Dermis blood vessel endothelial cell (primary cell): ENCODE measurements around the gene GPER1. TPM values are rescaled to one million over a fixed set of nuclear protein-coding genes. Genes with fewer than 3 reads are reported as not detected.

ENCODE experiments used
- DNase-seq: peaks from one replicate; pipeline ENCODE4 v3.0.0; 2010
- total RNA-seq: library from RNA; depleted of rRNA; stranded (reverse); fragments of >200 nt; gene quantifications from 2 replicates; pipeline ENCODE4 v1.2.3, GENCODE V29; 2014

Gene GPER1
- total RNA-seq, 1 donor from 2014 or later = 1.0 TPM

DNA sequence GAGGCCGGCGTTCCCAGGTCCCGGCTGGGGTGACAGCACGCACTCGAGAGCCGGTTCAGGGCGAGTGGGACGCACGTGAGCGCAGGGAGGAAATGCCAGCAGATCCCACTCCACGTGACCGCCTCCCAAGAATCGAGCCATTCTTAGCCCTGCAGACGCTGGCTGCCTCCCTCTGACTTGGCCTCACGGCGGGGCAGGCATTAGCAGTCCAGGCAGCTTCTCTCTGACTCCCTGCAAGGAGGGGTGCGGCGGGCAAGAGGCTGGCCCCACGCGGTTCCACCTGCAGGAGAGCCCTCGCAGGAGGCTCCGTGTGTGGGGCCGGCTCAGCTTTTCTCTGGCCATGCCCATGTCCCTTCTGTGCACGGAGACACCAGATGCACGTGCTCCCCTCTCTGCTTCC, 33.5 kb upstream of the GPER1 start:
- no peak for DNase-seq

DNA sequence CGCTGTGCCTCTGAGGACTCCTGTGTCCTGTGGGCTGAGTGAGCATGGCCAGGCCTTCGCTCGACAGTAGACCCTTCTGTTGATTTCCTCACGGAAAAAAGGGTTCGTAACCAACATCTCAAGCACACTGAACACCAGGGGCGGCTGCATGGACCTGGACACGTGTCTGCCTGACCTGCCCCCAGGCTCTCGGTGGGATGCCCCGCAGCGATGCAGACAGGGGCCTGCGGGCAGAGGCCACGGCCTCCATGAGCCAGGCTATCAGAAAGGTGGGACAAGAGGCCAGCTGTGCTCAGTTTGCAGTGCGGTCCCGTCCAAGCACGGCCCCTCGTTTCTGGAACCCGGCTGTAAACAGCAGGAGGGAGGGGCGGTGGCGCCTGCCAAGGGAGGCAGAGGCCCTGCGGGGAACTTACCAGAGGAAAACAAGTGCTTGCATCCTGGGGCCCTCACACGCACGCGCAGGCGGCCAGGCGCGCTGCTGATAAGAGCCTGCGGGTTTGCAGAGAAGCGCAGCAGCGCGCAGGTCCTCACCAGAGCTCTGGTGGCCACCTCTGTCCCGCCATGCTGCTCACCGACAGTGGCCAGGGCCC, 33.0 kb upstream of the GPER1 start:
- peak; percentile 75 for DNase-seq

- no peak for DNase-seq
Measured at GRCh38 chr7:1055491-1055955, 32.4 kb upstream of the GPER1 start.

- peak; percentile 86 for DNase-seq
Measured at GRCh38 chr7:1055956-1056784, 31.7 kb upstream of the GPER1 start.

DNA sequence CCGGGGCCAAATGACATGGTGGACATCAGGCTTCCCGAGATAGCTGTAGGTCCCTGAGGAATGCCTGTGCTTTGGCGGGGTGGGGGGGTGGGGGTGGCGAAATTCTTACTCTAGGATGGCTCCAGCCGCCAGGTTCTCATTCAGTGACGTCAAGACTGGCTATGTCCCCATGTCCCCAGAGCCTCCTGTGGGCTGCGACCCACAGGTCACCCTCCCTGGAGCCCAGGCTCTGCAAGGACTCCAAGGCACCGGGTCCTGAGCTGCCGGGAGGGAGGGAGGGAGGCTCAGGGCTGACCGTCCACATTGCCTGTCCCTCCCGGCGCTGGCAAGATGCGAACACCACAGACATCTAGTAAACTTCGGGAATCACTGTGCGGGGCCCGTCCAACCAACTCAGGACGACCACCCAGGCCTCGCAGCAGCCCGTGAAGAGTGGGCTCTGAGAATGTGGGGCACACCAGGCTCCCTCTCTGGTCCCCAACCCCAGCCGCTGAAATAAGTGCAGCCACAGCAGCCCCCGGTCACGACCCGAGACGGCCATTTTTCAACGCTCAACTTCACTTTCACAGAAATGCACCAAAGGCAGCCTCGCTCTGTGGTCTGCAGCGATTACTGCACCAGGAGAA, 31.0 kb upstream of the GPER1 start:
- no peak for DNase-seq

GRCh38 chr7:1057416-1058291, 30.3 kb upstream of the GPER1 start:
- no peak for DNase-seq

- DNase-seq = no peak
Measured at GRCh38 chr7:1058311-1058710, 29.6 kb upstream of the GPER1 start.

- DNase-seq = no peak
Measured at GRCh38 chr7:1058821-1059199, 29.1 kb upstream of the GPER1 start.

GRCh38 chr7:1059200-1060091, 28.5 kb upstream of the GPER1 start:
- peak; percentile 66 for DNase-seq

DNA sequence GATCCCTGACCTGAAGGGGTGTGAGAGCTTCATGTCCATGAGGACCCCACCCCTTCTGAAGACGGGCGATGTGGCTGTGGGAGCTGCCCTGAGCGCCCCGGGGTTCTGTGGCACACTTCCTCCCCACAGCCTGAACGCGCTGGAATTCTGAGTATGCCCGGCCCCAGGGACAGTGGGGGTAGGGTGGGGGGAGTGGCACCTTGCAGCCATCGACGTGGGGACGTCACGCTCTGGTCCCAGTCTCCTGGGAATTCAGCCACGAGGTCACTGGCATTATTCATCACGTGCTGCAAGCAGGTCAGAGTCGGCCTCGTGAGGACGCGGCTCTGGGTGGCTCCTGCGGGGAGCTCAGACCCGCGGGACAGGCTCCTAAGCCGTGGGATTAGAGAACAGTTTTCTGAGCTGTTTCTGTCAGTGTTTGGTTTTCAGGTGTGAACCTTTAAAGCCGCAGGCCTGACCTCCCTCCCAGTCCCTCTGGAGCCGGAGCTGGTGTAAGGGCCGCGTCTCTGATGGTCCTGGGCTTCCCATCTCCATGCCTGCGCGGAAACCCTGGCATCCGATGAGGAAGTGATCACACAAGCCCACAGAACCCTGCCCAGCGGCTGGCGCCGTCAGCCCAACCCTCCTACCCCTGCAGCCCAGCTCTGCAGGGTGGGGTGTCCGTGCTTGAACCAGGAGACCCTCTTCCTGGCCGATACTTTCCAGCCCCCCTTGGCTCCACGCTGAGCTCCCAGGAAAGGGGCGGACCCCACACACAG, 27.4 kb upstream of the GPER1 start:
- DNase-seq = peak; percentile 84

DNA sequence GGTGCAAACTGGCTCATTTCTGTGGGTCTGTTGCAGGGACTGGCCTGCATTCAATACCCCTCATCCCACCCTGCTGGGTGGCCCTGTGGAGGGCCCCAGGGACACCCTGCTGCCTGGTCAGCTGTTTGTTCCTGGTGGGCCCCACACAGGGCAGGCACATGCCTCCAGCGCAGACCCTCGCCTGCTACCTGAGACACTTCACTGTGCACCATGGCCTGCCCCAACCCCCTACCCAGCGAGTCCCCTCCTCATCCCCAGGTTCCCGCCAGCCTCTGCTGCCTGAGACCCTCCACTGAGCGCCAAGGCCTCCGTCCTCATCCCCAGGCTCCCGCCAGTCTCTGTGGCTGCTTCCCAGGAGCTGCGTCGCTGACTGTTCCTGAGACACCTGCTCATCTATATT, 26.7 kb upstream of the GPER1 start:
- no peak for DNase-seq

- no peak for DNase-seq
Measured at GRCh38 chr7:1062296-1063294, 25.3 kb upstream of the GPER1 start.

DNA sequence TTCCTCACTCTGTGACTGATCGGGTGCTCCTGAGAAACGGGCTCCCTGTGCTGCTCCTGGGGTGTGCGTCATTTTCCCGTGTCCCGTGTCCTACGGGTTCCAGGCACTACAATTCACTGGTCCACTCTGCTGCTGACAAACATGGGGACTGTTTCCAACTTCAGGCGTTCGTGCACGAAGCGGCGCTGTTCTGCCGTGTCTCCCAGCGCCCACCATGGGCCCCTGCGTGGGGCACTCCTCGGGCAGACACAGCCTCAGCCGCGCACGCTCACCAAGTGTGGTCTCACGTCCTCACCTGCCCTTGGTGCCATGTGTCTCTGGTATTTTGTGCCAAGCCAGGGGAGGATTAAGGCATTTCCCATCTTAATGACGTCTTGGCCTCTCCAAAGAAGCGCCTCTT, 24.6 kb upstream of the GPER1 start:
- no peak for DNase-seq

DNA sequence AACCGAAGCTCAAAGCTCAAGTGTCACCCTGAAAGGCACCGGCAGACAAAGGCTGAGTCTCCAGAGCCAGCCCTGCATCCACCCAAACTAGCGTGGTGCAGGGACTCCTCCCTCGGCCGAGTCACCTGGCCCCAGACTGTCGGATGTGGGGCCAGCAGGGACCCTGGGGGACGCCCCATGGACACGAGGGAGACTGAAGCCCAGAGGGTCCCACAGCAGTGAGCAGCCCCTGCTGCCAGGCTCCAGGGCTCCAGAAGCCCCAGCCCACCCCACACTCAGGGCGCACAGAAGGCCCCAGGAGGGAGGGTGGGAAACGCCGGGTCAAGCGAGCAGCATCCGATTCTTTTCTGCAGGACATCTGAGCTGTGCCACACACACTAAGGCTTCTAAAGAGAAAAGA, 23.3 kb upstream of the GPER1 start:
- no peak for DNase-seq

DNA sequence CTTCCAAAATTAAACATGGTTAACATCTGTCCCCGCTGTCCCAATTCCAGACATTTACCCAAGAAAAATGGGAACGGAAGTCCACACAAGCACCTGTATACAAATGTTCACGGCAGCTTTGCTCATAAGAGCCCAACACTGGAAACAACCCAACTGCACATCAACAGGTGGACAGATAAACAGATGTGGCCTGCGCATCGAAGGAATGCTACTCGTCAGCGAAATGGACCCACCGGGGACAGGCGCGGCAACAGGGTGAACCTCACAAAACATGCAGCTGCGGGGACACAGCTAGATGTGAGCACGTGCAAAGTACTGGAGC, 22.7 kb upstream of the GPER1 start:
- DNase-seq = no peak

DNA sequence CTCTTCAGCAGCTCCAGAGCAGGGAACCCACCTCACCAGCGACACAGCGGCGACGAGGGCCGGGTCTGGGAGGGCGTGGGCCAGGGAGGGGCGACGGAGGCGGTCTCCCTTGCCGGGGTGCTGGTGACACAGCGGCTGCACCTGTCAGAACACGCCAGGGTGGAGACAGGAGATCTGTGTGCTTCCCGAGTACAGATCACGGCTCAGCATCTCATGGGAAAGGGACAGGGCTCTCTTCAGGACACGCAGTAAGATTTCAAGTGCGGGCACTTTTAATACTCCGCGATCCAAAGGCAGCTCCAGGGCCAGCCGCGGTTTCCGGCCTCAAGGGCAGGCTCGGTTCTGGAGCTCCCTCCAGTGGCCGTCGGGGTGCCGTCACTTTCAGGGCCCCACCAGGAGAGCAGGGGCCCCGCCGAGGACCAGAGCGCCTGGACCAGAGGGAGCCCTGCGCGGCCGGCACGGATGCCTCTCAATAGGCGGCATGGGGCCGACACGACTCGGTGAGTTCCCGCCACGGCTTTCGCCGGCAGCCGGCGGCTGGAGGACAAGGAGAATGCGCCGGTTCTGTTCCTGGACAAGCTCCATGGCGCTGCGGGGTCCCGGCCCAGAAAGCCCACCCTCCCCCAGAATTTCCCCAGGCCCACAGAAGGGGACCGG, 22.2 kb upstream of the GPER1 start:
- DNase-seq = peak; percentile 87

DNA sequence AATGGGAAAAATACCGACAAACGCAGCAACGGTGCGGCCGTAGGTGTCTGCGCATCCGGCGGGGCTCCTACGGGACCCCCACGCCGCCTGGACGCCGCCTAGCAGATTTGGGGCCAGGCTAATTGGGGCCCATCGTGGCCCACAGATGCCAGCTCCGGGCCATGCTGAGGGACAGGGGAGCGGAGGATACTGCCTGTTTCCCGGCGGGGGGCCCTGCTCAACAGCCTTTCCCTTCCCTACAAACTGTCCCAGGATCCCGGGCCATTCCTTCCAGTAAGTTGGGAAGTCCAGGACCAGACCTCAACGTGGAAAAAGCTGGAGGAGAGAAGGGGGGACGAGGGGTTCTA, 21.7 kb upstream of the GPER1 start:
- DNase-seq = no peak

DNA sequence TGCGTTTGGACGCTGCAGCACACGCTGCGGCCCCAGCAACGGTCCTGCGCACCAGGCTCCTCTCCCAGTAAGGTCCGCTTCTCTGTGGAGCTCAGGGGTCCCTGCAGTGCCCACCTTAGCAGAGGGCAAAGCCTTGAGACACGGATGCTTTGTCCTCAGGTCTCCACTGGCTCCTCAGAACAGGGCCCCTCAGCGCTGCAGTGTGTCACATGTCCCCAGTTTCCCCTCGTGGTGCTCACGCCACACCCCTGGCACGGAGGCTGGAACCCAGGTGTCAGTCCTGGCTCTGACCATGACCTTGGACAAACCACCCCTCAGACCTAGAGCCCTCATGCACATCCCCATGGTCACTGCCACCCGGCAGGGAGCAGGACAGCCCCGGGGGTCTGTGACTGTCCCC, 19.9 kb upstream of the GPER1 start:
- DNase-seq = no peak

DNA sequence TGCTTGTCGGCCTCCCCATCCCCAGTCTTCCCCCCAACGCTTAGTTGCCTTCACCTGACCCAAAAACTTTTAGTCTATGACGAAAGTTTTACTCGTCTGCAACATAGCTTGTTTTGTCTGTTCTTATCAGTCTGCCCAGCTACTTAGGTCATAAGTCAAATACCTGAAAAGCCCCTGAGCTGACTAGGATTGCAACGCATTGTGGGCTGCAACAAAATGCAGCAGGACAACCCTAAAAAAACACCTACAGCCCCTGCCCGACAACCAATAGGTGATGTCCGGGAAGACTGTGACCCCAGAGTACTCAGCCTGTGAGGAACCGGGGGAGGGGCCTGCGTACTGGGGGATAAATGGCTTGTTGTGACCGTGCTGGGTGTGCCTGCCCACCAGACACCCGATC, 19.3 kb upstream of the GPER1 start:
- no peak for DNase-seq
